HG02763 (cell line): Measurements from ENCODE around the gene PDE4B.
"Not testable (repeated sequence)": the region's sequence is repeated elsewhere in the genome, so short reads cannot be mapped to it uniquely, and the experiment has no call there.

Experiments
- ATAC-seq: cut with Tn5 transposase; IDR thresholded peaks from one replicate; pipeline ENCODE4 v1.9.1; 2021; ENCODE audit warnings: mild to moderate bottlenecking, moderate library complexity; ENCODE audit not compliant: unreplicated experiment

PDE4B gene

DNA sequence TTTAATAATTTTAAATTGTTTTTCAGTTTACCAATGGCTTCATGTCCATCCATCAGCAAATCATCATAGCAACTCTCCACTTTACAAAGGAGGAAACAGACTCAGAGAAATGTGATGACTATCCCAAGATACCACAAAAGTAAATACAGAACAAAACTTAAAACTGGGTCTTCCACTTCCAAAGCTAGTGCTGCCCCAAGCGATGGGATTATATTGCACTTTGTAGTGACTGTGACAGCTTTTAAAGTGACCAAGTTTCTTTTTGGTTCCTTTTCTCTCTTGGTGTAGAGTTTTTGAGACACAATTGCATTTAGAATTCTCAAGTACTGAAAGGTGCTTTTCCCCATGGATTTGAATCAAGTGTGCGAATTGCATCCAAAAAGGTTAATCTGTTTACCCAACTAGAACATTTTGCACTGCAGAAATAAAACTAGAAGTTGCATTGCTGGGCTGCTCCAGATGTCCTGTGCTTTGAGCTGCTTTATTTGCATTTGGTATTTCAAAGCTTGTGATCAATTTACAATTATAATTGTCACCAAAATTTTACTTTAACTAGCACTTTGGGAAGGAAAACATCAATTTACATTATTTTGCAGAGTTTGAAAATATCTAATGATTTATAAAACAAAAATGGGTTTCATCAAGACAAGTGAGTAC, 320.2 kb downstream of the PDE4B start:
- no peak for ATAC-seq

- ATAC-seq = no peak
These were observed 326.5 kb downstream of the PDE4B start for GRCh38 chr1:66119148-66119547.

GRCh38 chr1:66124670-66125069, 332.0 kb downstream of the PDE4B start:
- no peak for ATAC-seq

DNA sequence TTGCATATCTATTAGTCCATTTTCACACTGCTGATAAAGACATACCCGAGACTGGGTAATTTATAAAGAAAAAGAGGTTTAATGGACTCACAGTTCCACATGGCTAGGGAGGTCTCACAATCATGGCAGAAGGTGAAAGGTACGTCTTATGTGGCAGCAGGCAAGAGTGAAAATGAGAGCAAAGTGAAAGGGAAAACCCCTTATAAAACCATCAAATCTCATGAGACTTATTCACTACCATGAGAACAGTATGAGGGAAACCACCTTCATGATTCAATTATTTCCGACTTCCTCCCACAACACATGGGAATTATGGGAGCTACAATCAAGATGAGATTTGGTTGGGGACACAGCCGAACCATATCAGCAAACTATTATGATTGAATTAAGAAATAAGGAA, 335.9 kb downstream of the PDE4B start:
- not testable (repeated sequence) for ATAC-seq

- no peak for ATAC-seq
These were observed 339.6 kb downstream of the PDE4B start for GRCh38 chr1:66132324-66132723.

DNA sequence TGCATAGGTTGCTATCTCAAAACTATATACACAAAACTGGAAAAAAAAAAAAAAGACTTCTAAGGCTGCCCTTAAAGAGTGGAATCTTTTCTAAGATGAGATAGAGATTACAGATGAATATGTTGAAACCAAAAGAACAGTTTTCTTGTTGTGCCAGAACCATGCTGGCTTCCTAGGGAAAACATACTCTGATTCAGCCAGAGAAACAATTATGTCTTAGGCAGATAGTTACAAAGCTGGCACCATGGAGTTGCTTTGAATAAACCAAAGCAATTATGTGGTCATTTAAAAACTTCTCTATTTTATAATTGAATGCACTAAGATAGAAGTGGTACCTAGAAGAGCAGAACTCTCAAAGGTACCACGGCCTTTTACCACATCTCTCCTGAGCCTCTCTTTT, 341.3 kb downstream of the PDE4B start:
- ATAC-seq = no peak

- ATAC-seq = no peak
These were observed 342.5 kb downstream of the PDE4B start for GRCh38 chr1:66135161-66135560.

DNA sequence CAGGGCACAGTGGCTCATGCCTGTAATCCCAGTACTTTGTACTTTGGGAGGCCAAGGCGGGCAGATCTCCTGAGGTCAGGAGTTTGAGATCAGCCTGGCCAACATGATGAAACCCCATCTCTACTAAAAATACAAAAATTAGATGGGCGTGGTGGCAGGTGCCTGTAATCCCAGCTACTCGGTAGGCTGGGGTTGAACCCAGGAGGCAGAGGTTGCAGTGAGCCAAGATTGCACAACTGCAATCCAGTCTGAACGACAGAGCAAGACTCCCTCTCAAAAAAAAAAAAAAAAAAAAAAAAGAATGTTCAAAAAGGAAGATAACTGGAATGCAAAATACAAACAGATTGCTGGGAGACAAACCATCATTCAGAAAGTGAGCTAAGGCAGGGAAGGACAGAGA, 343.7 kb downstream of the PDE4B start:
- ATAC-seq = not testable (repeated sequence)

DNA sequence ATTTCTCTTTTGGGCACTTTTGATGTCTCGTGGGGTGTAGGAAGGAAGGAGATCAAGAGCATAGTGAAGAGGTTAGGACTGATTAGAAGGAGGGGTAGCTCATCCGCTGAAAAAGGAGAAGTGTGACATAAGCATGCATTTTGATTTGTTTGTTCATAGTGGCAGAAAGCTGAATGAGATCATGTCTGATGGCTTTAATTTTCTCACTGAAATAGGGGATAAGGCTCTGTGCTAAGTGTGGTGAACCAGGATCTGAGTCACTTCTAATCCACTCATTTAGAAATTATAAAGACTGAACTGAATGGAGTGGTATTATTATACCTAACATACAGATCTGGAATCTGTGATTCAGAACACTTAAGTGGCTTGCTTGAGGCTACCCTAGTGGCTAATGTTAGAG, 344.5 kb downstream of the PDE4B start:
- no peak for ATAC-seq

DNA sequence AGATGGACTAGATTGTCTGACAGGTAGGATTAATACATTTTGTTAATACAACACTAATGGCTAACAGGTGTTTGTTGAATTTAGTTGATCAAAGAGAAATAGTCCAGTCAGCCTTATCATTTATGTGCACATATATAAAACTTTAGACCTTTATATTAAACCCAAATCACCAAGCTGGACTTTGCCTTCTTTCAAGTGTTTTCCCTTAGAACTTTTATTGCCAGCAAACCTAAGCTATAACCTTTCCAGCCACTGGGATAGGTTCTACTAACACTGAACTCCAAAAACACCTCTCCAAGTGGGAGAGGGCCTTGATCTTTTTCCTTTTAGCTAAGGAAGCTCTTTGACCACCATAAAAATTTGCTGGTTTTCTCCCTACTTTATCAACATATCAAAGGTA, 345.9 kb downstream of the PDE4B start:
- ATAC-seq = no peak

DNA sequence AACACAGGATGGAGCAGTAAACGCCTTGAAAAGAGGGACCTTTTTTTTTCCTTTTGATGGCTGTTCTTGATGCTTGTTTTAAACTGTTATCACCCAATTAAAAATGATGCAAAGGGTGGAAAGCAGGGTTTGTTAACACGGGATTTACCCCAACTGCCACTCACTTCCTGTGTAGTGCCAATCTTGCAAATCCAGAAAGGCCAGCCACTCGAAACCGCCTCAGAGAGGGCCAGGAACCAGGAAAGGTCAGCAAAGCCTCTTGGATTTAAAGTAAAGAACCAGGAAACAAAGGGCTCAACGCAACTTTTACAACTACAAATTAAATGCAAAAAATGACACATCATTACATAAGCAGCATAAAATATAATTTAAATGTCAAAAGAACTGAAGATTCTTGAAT, 347.4 kb downstream of the PDE4B start:
- ATAC-seq = no peak

GRCh38 chr1:66143651-66144050, 351.0 kb downstream of the PDE4B start:
- ATAC-seq = no peak

GRCh38 chr1:66147226-66147835, 354.6 kb downstream of the PDE4B start:
- ATAC-seq = no peak

DNA sequence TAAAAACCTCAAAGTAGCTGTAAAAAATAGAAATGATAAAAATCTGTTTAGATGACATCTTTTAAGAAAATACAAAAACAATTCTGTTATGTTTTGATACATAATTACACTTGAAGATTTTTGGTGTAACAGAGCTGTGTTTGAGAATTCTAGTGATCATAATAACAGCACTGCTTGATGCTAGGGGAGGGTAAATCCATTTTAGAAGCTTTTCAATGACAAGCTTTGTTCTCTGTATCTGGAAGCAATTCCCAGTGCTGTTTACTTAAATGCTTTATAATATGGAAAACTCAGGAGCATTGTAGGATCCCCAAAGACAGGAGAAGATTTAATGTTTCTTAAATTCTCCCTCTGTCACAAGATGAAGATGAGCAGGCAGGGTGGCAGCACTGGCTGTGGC, 359.3 kb downstream of the PDE4B start:
- ATAC-seq = no peak

DNA sequence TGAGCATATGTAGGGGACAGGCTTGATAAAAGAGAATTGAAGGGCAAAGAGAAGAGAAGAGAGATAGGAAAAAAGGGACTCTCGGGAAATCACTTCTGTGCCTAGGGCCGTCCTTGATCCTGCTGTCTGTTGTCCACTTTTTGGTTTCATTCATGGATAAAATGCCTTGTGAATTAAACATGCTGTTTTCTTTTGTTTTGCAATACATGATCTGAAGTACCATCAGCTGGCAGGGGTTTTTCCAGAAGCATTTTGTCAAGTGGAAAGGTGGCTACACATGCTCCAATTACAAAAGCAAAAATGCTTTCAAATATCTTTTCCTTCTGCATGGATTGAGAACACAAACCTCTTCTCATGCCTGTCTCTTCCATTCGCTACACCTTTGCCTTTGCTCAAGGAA, 361.7 kb downstream of the PDE4B start:
- ATAC-seq = no peak

DNA sequence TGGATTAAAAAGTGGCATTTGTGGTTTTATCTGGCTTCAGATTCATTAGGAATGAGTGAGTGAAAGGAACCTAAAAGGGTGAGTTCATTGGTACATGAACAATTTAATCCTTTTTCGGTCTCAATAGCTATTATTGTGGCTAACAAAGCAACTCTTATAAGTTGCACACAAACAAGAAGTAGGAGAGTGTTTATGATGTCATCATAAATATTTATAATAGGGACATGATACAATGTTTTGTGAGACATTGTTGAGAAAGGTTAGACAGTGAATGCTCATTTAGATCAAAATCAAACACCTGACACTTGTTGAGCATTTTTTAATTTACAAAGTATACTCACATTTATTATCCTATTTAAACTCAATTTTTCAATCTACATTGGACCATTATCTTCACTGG, 363.4 kb downstream of the PDE4B start:
- ATAC-seq = no peak

- no peak for ATAC-seq
These were observed 367.1 kb downstream of the PDE4B start for GRCh38 chr1:66159800-66160199.

GRCh38 chr1:66160719-66161118, 368.0 kb downstream of the PDE4B start:
- ATAC-seq = no peak

- no peak for ATAC-seq
These were observed 374.1 kb downstream of the PDE4B start for GRCh38 chr1:66166753-66167152.

DNA sequence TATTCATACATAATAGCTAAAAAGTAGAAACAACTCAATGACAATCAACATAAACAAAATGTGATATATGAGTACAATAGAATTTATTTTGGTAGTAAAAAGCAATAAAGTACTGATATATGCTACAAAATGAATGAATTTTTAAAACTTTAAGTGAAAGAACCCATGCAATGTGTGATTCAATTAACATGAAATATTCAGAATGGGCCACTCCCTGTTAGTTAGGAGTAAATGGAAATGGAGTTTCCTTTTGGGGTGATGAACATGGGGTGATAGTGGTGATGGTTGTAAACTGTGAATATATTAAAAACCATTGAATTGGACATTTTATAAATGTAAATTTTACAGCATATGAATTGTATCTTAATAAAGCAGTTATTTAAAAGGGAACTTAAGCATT, 374.6 kb downstream of the PDE4B start:
- no peak for ATAC-seq

DNA sequence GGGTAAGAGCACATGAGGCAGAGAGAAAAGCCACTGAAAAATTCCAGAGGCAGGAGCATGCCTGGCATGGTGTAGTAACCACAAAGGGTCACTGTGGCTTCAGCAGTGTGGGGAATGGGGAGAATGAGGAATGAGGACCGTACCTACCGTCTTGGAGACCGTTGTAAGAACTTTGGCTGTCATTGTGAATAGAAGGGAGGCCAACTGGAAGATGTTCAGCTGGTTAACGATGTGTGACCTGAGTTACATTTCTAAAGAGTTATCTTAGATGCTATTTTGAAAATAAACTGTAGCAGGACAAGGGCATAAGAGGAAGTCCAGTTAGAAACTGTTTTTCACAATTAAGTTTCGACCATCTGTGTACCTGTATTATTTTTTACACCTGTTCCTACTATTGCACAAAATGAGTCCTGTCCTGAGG, 375.8 kb downstream of the PDE4B start:
- ATAC-seq = no peak

- no peak for ATAC-seq
These were observed 376.4 kb downstream of the PDE4B start for GRCh38 chr1:66168948-66169671.
